IMR-90 (cell line): ENCODE data around the gene RALGPS1.

Source experiments
- CEBPB ChIP-seq: IDR thresholded peaks from 2 replicates; pipeline ENCODE4 v1.6.1; 2012; ENCODE audit warnings: low read depth, low read length, improper control_type of control experiment
- CHD1 ChIP-seq: IDR thresholded peaks from 2 replicates; pipeline ENCODE4 v1.6.1; 2012; ENCODE audit warnings: low read depth, low read length, improper control_type of control experiment
- CTCF ChIP-seq: conservative IDR thresholded peaks from 2 replicates; pipeline ENCODE4 v1.5.1; 2012; ENCODE audit warnings: mild to moderate bottlenecking, low read depth, low read length, improper control_type of control experiment
- NFE2L2 ChIP-seq: fragments of 150-350 bp; IDR thresholded peaks from 2 replicates; pipeline ENCODE4 v1.6.1; 2016; ENCODE audit warnings: low read depth, mild to moderate bottlenecking, low read length
- POLR2A ChIP-seq: IDR thresholded peaks from 2 replicates; pipeline ENCODE4 v1.6.1; 2012; ENCODE audit warnings: mild to moderate bottlenecking, low read depth, low read length
- RCOR1 ChIP-seq: IDR thresholded peaks from 2 replicates; pipeline ENCODE4 v1.6.1; 2012; ENCODE audit warnings: mild to moderate bottlenecking, low read length, improper control_type of control experiment; ENCODE audit not compliant: insufficient replicate concordance
- SMC3 ChIP-seq: fragments of 150-350 bp; IDR thresholded peaks from 2 replicates; pipeline ENCODE4 v1.6.1; 2016; ENCODE audit warnings: low read depth, mild to moderate bottlenecking, antibody characterized with exemption, low read length, moderate library complexity
- USF2 ChIP-seq: fragments of 150-350 bp; IDR thresholded peaks from 2 replicates; pipeline ENCODE4 v1.6.1; 2017; ENCODE audit warnings: mild to moderate bottlenecking, antibody characterized with exemption, low read length, low read depth

DNA sequence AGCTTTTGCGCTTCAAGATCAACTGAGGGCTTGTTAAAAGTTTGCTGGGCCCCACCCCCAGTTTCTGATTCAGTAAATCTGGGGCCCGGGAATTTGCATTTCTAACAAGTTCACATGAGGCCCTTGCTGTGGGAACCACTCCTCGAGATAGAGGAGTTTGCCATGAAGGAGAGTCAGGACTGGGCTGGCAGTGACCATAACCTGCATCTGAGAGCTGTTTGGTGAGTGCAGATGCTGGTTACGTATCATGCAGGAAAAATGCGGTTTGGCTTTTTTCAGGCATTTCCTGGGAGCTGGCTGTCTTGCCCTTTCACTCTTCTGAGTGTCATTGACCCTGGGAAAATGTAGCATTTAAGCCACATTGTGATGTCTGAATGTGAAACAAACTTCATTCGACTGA lies 217.3 kb downstream of the RALGPS1 start:
- TF ChIP-seq SMC3, result no peak
- no peak for TF ChIP-seq POLR2A
- no peak for TF ChIP-seq CEBPB
- TF ChIP-seq CTCF, result no peak
- TF ChIP-seq NFE2L2, result no peak
- TF ChIP-seq CHD1, result no peak
- TF ChIP-seq RCOR1, result no peak
- TF ChIP-seq USF2, result no peak
